IgD-negative memory B cell (primary cell): ENCODE measurements around the gene MRPL27. TPM values are rescaled to one million over a fixed set of nuclear protein-coding genes. Genes with fewer than 3 reads are reported as not detected.
A peak's percentile ranks its signal among the peaks of the same experiment; 100 is the strongest.
"Not testable (repeated sequence)": the region's sequence is repeated elsewhere in the genome, so short reads cannot be mapped to it uniquely, and the experiment has no call there.

ENCODE experiments used
- H3K27ac Mint-ChIP-seq, 3 donors: one replicate each; pipeline ENCODE4 v1.8.0; 2020 to 2022; ENCODE audit warnings: mild to moderate bottlenecking in 3 of 3, mixed read lengths in 3 of 3, moderate library complexity in 1 of 3
- H3K27me3 Mint-ChIP-seq: one replicate; pipeline ENCODE4 v1.8.0; 2021; ENCODE audit warnings: mixed read lengths
- H3K36me3 Mint-ChIP-seq: one replicate; pipeline ENCODE4 v1.8.0; 2020; ENCODE audit warnings: mild to moderate bottlenecking, mixed read lengths
- H3K4me1 Mint-ChIP-seq, 3 donors: one replicate each; pipeline ENCODE4 v1.8.0; 2020 to 2022; ENCODE audit warnings: mixed read lengths in 3 of 3, mild to moderate bottlenecking in 1 of 3
- H3K4me3 Mint-ChIP-seq, 4 donors: one replicate each; pipeline ENCODE4 v1.8.0; 2020 to 2022; ENCODE audit warnings: mild to moderate bottlenecking in 4 of 4, mixed read lengths in 4 of 4, moderate library complexity in 3 of 4
- H3K9me3 Mint-ChIP-seq, 3 donors: one replicate each; pipeline ENCODE4 v1.8.0; 2020 to 2021; ENCODE audit warnings: mixed read lengths in 3 of 3, mild to moderate bottlenecking in 1 of 3
- polyA plus RNA-seq: library from polyadenylated mRNA; unstranded; fragments of 300-500 nt; fragmentation: Illumina TruSeq; gene quantifications from one replicate; pipeline ENCODE4 v1.2.3, GENCODE V29; 2021

Gene MRPL27
- polyA plus RNA-seq, 1 donor from 2014 or later, result 62.5 TPM

DNA sequence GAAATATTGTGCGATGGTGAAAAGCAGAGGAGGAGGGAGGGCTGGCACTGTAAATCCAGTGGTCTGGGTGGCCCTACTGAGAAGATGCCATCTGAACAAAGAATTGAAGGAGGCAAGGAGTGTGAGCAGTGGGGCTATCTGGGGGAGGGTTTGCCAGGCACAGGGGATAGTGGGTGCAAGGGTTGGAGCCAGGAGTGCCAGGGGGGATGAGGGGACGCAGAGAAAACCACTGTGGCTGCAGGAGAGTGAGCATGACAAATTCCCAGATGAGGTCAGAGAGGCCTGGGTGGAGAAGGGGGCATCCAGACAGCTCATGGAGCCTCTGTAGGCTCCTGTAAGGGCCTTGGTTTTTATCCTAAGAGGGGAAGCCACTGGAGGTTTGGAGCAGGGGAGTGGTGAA is 22.3 kb downstream of the MRPL27 start:
- no peaks in the 10 kb centered on the region for H3K9me3 Mint-ChIP-seq

DNA sequence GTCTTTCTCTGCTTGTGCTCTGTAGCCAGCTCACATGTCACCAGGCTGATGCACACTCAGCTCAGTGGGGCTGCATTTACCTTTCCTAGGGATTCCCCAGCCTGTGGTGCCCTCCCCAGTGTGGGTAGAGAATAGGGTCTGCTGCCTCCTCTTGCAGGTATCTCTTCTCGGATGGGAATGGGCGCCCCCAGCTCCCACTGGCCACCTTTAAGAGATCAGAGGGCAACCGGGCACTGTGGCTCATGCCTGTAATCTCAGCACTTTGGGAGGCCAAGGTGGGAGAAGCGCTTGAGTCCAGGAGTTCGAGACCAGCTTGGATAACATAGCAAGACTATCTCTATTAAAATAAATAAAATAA is 23.8 kb downstream of the MRPL27 start:
- Mint-ChIP-seq H3K36me3 (no peaks in the 10 kb centered on the region), H3K27ac (peak overlapping the region in 1 of 3 donors; percentile 78), H3K4me1 (peaks cover 14 to 17% (median 16%) of the 10 kb centered on the region in 3 donors), H3K27me3 (no peaks in the 10 kb centered on the region), H3K9me3 (no peaks in the 10 kb centered on the region), H3K4me3 (peak overlapping the region in 3 of 4 donors; percentile 39 to 86 (median 58))

More for the DNA sequence above, 22.3 kb downstream of the MRPL27 start:
- Mint-ChIP-seq H3K36me3 (peaks cover 2% of the 10 kb centered on the region), H3K4me3 (peak overlapping the region in 1 of 4 donors; percentile 20), H3K4me1 (peaks cover 5 to 11% (median 10%) of the 10 kb centered on the region in 3 donors), H3K27me3 (no peaks in the 10 kb centered on the region), H3K27ac (peak overlapping the region; percentile 36 to 65 (median 50))

DNA sequence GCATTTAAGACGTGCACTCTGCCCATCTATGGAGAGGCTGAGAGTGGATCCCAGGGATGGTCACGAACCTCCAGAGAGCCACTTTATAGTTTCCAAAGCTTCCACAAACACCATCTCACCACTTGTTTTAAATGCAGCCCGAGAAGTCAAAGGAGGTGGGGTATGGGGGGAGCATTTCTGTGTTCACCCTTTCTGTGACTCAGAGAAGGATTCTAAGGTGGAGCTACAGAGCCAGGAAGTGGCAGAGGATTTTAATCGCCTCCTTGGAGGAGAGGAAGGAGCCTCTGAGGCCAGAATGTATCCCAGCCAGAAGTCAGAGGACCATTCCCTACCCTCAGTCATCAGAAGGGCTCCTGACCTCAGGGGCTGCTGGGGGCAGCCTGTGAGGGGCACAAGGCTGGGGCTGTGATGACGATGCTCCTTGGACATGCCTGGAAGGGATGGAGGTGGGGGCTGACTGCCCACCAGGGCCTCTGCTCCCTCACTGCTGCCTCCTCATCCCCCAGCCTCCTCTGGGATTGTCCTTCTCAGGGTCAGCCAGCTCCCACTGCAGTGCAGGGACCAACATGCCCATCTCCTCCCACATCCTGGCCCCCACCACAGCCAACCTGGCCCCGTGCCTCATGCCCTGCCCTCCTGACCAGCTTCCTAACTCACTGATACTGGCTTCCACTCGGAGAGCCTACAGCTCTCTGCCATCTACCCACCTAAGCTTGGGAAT is 24.3 kb downstream of the MRPL27 start:
- no peaks in the 10 kb centered on the region for H3K9me3 Mint-ChIP-seq
- peaks cover 14 to 17% (median 16%) of the 10 kb centered on the region in 3 donors for H3K4me1 Mint-ChIP-seq
- no peaks in the 10 kb centered on the region for H3K27me3 Mint-ChIP-seq
- peak overlapping the region in 1 of 3 donors; percentile 38 for H3K27ac Mint-ChIP-seq
- H3K4me3 Mint-ChIP-seq, result peak overlapping the region in 3 of 4 donors; percentile 30 to 86 (median 80)
- no peaks in the 10 kb centered on the region for H3K36me3 Mint-ChIP-seq

DNA sequence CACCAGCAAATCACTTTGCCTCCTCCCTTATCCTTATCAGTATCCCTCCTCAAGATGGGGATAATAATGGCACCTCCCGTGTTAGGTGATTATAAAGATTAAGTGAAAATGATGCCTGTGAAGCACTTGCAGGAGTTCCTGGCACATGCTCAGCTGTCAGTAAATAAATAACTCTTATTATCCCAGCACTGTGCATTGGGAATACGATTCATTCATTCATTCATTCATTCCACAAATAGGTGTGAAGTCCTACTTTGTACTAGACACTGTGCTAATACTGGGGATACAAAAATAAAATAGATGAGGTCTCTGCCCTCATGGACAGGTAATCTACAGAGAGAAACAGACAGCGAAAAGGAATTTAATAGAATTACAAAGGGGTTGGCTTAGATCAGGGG is 25.1 kb downstream of the MRPL27 start:
- H3K27ac Mint-ChIP-seq, result no peak overlapping the region
- H3K4me3 Mint-ChIP-seq, result peak overlapping the region; percentile 80 to 95 (median 86)
- no peaks in the 10 kb centered on the region for H3K36me3 Mint-ChIP-seq
- H3K4me1 Mint-ChIP-seq, result peaks cover 14 to 17% (median 16%) of the 10 kb centered on the region in 3 donors
- no peaks in the 10 kb centered on the region for H3K27me3 Mint-ChIP-seq
- no peaks in the 10 kb centered on the region for H3K9me3 Mint-ChIP-seq

DNA sequence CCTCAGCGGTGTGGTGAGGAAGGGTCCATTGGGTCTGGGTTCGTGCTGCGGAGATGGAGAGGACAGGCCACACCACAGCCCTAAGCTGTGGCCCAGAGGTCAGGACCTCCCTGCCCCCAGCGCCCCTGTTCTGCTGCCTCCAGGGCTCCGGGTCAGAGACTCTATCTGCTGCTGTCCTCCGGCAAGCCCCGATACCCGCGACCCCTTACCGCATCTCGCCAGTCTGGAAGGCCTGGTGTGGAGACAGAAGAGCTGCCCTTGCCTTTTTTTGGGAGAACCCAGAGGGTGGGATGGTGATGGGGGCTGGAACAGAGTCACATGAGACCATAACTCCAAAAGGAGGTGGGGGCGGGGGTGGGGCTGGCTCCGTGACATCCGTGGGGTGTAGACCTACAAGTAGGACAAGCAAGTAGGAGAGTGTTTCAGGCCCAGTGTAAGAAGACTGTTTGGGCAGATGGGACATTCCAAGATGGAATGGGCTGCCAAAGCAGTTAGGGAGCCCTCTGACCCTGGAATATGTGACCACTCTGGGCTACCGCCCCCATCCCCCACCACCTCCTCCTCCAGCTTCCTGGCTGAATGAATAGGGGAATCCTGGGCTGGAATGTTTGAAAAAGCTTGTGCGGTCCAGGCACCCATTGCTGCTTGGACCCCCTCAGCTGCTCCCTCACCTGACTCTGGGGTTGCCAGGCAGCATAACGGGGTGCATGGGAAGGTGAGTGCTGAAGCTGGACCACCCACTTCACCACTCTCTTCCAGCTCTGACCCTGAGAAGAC is 25.7 kb downstream of the MRPL27 start:
- Mint-ChIP-seq H3K9me3 (no peaks in the 10 kb centered on the region), H3K27ac (no peak overlapping the region), H3K4me1 (peaks cover 14 to 17% (median 16%) of the 10 kb centered on the region in 3 donors), H3K27me3 (no peaks in the 10 kb centered on the region), H3K36me3 (no peaks in the 10 kb centered on the region), H3K4me3 (peak overlapping the region; percentile 86 to 95 (median 90))

DNA sequence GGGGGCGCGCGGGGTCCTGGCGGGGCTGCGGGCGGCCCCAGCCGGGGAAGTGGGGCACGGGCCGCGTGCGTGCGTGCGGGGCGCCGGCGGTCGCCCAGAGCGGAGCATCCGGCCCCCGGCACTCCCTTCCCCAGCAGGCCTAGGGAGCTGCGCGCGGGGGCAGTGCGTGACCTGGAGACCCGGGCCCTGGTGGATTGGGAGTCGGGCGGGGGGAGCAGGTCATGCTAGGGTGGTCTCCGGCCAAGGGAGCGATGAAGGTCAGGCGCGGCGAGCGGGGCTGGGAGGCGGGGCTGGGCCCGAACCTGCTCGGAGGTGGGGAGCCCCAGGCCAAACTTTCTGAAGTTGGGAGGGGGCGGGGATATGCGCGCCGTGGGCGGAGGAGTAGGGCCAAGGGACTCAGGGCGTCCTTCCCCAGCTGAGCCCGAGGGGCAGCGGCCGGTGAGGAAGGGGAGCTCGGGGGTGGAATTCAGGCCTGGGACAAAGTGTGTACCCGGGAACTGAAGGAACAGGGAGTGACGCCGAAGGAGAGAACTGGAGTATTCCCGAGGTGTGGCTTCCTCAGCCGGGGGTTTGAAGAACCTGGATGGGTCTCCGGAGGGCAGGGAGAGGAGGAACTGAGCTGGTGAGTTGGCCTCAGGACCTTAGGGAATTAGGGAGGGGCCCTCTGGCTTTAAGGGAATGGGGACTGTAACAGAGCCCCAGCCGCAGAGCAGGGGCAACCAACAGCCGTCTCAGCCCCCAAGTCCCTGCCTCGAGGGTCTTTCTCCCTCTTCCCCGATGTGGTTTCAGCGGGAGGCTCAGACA is 26.5 kb downstream of the MRPL27 start:
- Mint-ChIP-seq H3K4me3 (peak overlapping the region; percentile 86 to 95 (median 90)), H3K36me3 (no peaks in the 10 kb centered on the region), H3K4me1 (peaks cover 13 to 17% (median 16%) of the 10 kb centered on the region in 3 donors), H3K27me3 (no peaks in the 10 kb centered on the region), H3K9me3 (no peaks in the 10 kb centered on the region), H3K27ac (peak overlapping the region; percentile 53 to 78 (median 74))

DNA sequence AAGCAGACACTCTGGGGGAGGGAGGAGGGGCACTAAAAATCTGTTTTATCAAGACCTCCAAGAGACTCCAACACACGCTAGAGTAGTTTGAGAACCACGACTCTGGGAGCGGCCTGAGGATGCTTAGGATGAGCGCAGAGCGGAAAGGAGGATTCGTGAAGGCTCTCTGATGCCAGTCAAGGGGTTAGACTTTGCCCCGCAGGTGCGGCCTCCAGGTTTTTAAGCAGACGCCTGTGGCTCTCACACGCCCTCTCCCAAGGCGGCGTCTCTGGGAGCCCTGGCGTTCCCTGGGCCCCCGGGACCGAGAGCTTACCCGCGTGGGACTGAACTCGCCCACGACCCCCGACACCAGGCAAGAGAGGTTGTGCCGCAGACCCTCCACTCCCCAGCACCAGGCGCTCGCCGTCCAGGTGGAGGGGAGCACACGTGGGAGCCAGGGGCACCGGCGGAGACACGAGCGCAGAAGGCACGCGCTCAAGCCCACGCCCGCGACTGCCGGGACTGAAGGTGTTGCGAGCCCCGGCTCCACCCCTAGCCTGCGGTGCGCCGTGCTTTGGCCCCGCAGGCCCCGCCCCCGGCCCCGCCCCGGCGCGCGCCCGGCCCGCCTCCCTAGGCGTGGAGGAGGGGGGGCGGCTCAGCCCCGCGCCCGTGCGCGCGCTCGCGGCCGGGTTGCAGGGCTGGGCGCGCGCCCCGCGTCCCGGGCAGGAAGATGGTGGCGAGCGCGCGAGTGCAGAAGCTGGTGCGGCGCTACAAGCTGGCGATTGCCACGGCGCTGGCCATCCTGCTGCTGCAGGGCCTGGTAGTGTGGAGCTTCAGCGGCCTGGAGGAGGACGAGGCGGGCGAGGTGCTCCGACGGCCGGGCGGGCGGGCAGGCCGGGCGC is 27.3 kb downstream of the MRPL27 start, which contains the start of gene XYLT2:
TSS of gene XYLT2 (plus strand) at position 695 of the 881 bp plus-strand sequence. CDS start at position 710, 15 bp downstream.
- peak within 1 kb of the TSS; percentile 86 to 95 (median 92) for H3K4me3 Mint-ChIP-seq
- no peaks in the 10 kb centered on the region for H3K27me3 Mint-ChIP-seq
- H3K36me3 Mint-ChIP-seq, result no peaks in the 10 kb centered on the region
- peak within 1 kb of the TSS; percentile 74 to 78 (median 76) for H3K27ac Mint-ChIP-seq
- H3K4me1 Mint-ChIP-seq, result peaks cover 11 to 17% (median 16%) of the 10 kb centered on the region in 3 donors
- no peaks in the 10 kb centered on the region for H3K9me3 Mint-ChIP-seq

- Mint-ChIP-seq H3K36me3 (no peaks in the 10 kb centered on the region), H3K4me1 (peaks cover 7 to 16% (median 15%) of the 10 kb centered on the region in 3 donors), H3K4me3 (peak overlapping the region; percentile 80 to 91 (median 86)), H3K27me3 (no peaks in the 10 kb centered on the region), H3K27ac (peak overlapping the region; percentile 62 to 83 (median 76)), H3K9me3 (no peaks in the 10 kb centered on the region)
Observed at GRCh38 chr17:50344731-50345365, 28.1 kb downstream of the MRPL27 start.

DNA sequence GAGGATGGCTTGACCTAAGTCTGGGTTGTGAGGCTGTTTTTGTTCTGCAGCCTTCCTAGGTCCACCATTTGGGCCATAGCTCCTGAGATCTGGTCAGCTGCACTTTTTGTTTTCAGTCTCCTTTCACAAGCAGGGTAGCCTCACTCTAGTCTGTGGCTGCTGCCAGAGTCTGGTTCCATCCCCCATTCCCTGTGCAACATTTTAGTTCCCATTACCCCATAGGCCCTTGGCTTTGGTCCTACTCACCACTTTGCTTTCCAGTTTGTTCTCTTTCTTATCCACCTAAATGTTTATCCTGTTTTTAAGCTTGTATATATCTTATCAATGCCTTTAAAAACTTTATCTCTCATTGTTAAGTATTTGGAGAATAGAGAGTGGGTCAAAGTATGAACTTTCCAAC is 33.6 kb downstream of the MRPL27 start:
- H3K27me3 Mint-ChIP-seq, result peaks cover 1% of the 10 kb centered on the region
- peaks cover 2 to 14% (median 4%) of the 10 kb centered on the region in 3 donors for H3K9me3 Mint-ChIP-seq
- no peak overlapping the region for H3K4me3 Mint-ChIP-seq
- H3K27ac Mint-ChIP-seq, result no peak overlapping the region
- H3K4me1 Mint-ChIP-seq, result peaks cover 0 to 2% (median 0%) of the 10 kb centered on the region in 3 donors
- peaks cover 3% of the 10 kb centered on the region for H3K36me3 Mint-ChIP-seq

DNA sequence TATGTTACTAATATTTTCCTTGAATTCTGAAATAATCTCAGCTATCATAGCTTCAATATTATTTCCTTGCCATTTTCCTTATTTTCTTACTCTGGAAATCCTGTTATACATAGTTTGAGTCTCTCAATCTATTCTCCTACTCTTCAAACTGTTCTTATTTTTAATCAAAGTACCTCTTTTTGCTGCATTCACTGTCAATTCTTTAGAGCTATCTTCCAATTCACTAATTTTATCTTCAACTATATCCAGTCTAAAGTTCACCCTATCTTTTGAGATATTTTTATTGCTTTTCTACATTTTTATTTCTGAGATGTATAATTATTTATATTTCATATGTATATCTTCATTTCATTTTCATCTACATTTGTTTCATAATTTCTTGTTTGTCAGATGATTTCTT is 34.3 kb downstream of the MRPL27 start:
- Mint-ChIP-seq H3K36me3 (peaks cover 3% of the 10 kb centered on the region), H3K27ac (no peak overlapping the region), H3K4me3 (no peak overlapping the region), H3K27me3 (peaks cover 1% of the 10 kb centered on the region), H3K4me1 (peaks cover 0 to 1% (median 0%) of the 10 kb centered on the region in 3 donors), H3K9me3 (peaks cover 2 to 14% (median 4%) of the 10 kb centered on the region in 3 donors)

- peaks cover 0 to 1% (median 0%) of the 10 kb centered on the region in 3 donors for H3K4me1 Mint-ChIP-seq
- peaks cover 3% of the 10 kb centered on the region for H3K36me3 Mint-ChIP-seq
- H3K4me3 Mint-ChIP-seq, result no peak overlapping the region
- peaks cover 2% of the 10 kb centered on the region for H3K27me3 Mint-ChIP-seq
- H3K9me3 Mint-ChIP-seq, result peaks cover 2 to 14% (median 4%) of the 10 kb centered on the region in 3 donors
- no peak overlapping the region for H3K27ac Mint-ChIP-seq
Observed at GRCh38 chr17:50337956-50338355, 35.0 kb downstream of the MRPL27 start.

- not testable (repeated sequence) for H3K27me3 Mint-ChIP-seq, H3K4me1 Mint-ChIP-seq, H3K36me3 Mint-ChIP-seq, H3K9me3 Mint-ChIP-seq, H3K27ac Mint-ChIP-seq, H3K4me3 Mint-ChIP-seq
Observed at GRCh38 chr17:50333291-50334057, 39.5 kb downstream of the MRPL27 start.

- H3K4me1 Mint-ChIP-seq, result peaks cover 0 to 1% (median 0%) of the 10 kb centered on the region in 3 donors
- H3K4me3 Mint-ChIP-seq, result no peak overlapping the region
- H3K36me3 Mint-ChIP-seq, result no peaks in the 10 kb centered on the region
- peaks cover 4% of the 10 kb centered on the region for H3K27me3 Mint-ChIP-seq
- no peaks in the 10 kb centered on the region for H3K9me3 Mint-ChIP-seq
- no peak overlapping the region for H3K27ac Mint-ChIP-seq
Observed at GRCh38 chr17:50332196-50332595, 40.8 kb downstream of the MRPL27 start.
